ENCODE measurements around the gene CSRP3.

CSRP3 gene

DNA sequence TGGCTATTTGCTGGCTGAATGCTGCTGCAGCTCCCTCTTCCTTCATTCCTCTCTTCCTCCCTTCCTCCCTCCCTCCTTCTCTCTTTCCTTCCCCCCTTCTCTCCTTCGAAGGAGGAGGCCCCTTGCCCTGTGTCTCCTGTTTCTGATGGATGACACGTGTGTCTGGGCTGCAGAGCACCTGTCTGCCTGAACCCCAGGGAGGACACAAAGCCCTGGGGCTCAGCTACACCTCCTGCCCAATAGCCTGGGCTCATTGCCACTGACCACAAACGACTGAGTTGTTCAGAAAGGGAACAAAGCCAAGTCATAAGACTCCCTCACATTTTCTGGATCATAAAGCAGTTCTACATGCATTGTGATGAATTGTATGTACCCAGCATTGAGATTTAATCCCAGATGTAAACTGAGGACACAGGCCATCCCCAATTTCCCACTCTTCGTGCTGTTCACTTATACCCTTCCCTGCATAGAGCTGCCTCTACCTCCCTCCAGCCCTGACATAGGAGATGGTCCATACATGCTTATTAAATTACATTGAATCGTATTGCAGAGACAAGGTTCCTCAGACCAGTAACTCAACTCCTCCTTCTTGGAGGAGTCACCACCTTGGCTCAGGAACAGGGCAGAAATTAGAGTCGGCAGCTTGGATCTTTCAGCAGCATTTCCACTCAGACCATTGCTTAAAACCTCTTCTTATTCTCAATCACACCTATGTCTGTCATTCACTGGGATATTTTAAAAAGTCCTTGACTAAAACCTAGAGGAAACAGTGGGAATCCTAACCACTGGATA is 1.2 kb downstream of the CSRP3 start:
- H3K4me3 ChIP-seq (ENCODE audit: control insufficient read depth, low read depth, low read length), result no peak overlapping the region
- peak; percentile 73 for DNase-seq (ENCODE audit: low read depth)
- TF ChIP-seq, protein P1, sequence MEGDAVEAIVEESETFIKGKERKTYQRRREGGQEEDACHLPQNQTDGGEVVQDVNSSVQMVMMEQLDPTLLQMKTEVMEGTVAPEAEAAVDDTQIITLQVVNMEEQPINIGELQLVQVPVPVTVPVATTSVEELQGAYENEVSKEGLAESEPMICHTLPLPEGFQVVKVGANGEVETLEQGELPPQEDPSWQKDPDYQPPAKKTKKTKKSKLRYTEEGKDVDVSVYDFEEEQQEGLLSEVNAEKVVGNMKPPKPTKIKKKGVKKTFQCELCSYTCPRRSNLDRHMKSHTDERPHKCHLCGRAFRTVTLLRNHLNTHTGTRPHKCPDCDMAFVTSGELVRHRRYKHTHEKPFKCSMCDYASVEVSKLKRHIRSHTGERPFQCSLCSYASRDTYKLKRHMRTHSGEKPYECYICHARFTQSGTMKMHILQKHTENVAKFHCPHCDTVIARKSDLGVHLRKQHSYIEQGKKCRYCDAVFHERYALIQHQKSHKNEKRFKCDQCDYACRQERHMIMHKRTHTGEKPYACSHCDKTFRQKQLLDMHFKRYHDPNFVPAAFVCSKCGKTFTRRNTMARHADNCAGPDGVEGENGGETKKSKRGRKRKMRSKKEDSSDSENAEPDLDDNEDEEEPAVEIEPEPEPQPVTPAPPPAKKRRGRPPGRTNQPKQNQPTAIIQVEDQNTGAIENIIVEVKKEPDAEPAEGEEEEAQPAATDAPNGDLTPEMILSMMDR (conservative IDR thresholded peaks at IDR 0.05; ENCODE audit: control insufficient read depth, insufficient read depth, low read depth, low read length), result no peak

DNA sequence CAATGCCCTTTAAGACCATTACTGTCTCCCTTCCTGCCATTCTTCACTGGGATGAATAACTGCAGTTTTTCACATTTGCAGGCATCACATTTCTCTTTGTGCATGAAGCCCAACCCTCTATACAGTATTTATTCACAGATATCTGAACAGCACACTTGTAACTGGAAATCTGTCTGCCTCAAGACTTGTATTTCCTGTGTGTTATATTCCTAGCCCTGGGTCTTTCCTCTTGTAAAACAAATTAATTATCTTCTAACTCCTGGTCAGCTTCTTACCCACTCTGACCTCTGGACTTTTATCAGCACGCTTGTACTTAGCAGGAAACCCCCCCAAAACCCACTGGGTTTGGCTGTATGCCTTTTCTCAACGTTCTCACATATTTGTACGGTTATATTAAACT is 2.0 kb downstream of the CSRP3 start:
- TF ChIP-seq, protein P1 (conservative IDR thresholded peaks at IDR 0.05; ENCODE audit: control insufficient read depth, insufficient read depth, low read depth, low read length), result no peak
- no peak for DNase-seq (ENCODE audit: low read depth)
- H3K4me3 ChIP-seq (ENCODE audit: control insufficient read depth, low read depth, low read length), result no peak overlapping the region

DNA sequence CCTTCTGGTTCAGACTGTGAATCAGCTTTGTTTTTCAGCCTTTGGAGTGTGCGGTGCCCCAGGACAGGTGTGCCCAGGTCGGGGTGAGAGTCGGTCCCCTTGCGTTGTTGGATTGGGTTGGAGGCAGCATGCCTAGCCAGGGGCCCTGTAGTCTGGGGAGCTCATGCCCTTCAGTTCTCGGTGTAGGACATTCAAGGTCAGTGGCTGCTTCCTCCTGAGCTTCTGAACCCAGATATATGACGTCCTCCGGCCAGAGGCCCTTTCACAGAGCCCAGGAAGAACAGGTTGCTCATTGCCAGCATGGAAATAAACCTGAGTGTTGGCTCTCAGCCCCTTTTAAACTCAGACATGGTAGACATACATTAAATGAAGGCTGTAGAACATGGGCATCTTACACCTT is 2.7 kb downstream of the CSRP3 start:
- TF ChIP-seq, protein P1 (conservative IDR thresholded peaks at IDR 0.05; ENCODE audit: control insufficient read depth, insufficient read depth, low read depth, low read length), result no peak
- no peak for DNase-seq (ENCODE audit: low read depth)
- H3K4me3 ChIP-seq (ENCODE audit: control insufficient read depth, low read depth, low read length), result no peak overlapping the region

DNA sequence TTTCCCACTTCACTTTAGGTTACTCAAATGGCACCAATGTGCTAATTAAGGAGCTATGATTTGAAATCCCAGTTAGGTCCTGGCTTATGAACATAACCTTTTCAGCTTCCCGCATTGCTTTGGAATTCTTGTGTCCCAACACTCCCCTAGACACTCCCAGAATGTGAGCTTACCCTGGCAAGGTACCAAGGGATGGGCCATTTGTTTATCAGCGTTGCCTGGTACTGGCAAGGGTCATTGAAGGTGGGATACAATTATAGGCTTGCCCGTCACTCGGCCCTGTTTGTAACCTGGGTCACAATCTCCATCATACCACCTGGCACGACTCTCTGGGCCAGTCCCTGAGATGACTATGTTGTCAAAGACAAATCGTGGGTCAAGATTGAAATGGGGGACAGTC is 5.4 kb downstream of the CSRP3 start:
- no peak for DNase-seq (ENCODE audit: low read depth)
- H3K4me3 ChIP-seq (ENCODE audit: control insufficient read depth, low read depth, low read length), result no peak overlapping the region
- TF ChIP-seq, protein P1 (conservative IDR thresholded peaks at IDR 0.05; ENCODE audit: control insufficient read depth, insufficient read depth, low read depth, low read length), result no peak

DNA sequence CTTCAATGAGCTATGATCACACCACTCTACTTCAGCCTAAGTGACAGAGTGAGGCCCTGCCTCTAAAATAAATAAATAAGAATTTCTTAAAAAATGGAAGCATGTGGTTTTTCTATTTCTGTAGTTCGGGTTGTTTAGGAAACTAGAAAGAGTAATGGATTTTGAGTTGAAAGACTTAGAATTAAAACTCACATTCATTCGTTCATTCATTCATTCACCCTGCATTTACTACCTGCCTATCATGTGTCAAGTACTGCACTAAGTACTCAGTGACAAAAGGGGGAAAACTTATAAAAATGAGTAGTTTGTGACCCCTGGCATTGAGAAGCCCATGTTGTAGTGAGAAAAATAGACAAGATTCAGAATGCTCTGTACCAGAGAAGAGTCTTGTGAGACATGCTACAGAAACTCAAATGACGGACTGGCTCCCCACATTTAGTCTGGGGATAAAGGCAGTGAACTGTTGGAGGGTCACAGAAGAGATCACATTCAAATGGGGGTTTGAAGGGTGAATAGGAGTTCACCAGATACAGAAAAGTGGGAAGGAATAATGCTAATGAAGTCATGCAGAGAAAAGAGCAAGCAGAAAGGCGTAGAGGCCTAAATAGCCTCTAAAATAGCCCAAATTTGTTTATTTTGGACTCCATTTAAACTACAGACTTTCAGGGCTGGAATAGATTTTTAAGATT is 7.0 kb downstream of the CSRP3 start:
- no peak for DNase-seq (ENCODE audit: low read depth)
- H3K4me3 ChIP-seq (ENCODE audit: control insufficient read depth, low read depth, low read length), result no peak overlapping the region

DNA sequence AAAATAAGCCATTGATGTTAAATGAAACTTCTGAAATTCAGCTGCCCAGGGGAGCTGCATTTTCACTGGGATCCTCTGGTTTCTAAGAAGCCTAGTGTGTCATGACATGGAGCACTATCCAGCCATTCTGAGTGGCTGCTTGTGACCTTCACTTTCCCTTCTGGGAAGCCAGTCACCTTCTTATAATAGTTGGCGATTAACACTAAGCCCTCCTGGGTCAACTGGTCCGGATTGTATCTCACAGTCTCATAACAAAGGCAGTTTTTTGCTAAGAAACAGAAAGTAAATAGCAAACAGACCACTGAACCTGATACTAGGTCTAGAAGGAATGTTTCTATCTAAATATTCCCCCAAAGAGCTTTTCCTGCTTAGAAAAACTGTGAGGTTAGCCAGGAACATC is 7.9 kb downstream of the CSRP3 start:
- no peak for DNase-seq (ENCODE audit: low read depth)
- TF ChIP-seq, protein P1 (conservative IDR thresholded peaks at IDR 0.05; ENCODE audit: control insufficient read depth, insufficient read depth, low read depth, low read length), result no peak

More for the DNA sequence above, 7.0 kb downstream of the CSRP3 start:
- TF ChIP-seq, protein P1 (conservative IDR thresholded peaks at IDR 0.05; ENCODE audit: control insufficient read depth, insufficient read depth, low read depth, low read length), result no peak

More for the DNA sequence above, 7.9 kb downstream of the CSRP3 start:
- no peak overlapping the region for H3K4me3 ChIP-seq (ENCODE audit: control insufficient read depth, low read depth, low read length)

Data from fibroblast of mammary gland (primary cell).